Large intestine (tissue), 3 donors: ENCODE data around the gene UBE4B. TPM values are rescaled to one million over a fixed set of nuclear protein-coding genes. Genes with fewer than 3 reads are reported as not detected.
"Not testable (repeated sequence)": the region's sequence is repeated elsewhere in the genome, so short reads cannot be mapped to it uniquely, and the experiment has no call there.

ENCODE experiments used
- DNase-seq, 2 donors: peaks; one replicate each; pipeline versions ENCODE4 v3.0.0 to v3.0.0-alpha.2; 2013
- H3K27ac ChIP-seq: one replicate; pipeline ENCODE4 v1.5.1; 2013; ENCODE audit warnings: low read length
- H3K27me3 ChIP-seq: 2 replicates; pipeline ENCODE4 v1.6.1; 2013; ENCODE audit warnings: low read length; ENCODE audit not compliant: control insufficient read depth, insufficient read depth
- H3K36me3 ChIP-seq: 2 replicates; pipeline ENCODE4 v1.6.1; 2013; ENCODE audit warnings: low read length; ENCODE audit not compliant: control insufficient read depth, insufficient read depth
- H3K4me1 ChIP-seq: one replicate; pipeline ENCODE4 v1.6.1; 2013; ENCODE audit warnings: low read length; ENCODE audit not compliant: control insufficient read depth, insufficient read depth
- H3K4me3 ChIP-seq: one replicate; pipeline ENCODE4 v1.5.1; 2013; ENCODE audit warnings: low read length
- H3K9me3 ChIP-seq: one replicate; pipeline ENCODE4 v1.6.1; 2013; ENCODE audit warnings: mild to moderate bottlenecking, low read depth, low read length, moderate library complexity; ENCODE audit not compliant: control insufficient read depth
- WGBS: methylation state at CpG from one replicate; pipeline ENCODE4 v1.1.5; 2013; ENCODE audit warnings: low lambda C conversion rate; ENCODE audit not compliant: insufficient coverage; 5-methylcytosine and 5-hydroxymethylcytosine counted together
- polyA plus RNA-seq: library from polyadenylated mRNA; unstranded; fragments of 120-200 nt; gene quantifications from one replicate; pipeline ENCODE4 v1.2.1, GENCODE V29; 2013

The UBE4B gene
- polyA plus RNA-seq, 1 donor, result 49.1 TPM

DNA sequence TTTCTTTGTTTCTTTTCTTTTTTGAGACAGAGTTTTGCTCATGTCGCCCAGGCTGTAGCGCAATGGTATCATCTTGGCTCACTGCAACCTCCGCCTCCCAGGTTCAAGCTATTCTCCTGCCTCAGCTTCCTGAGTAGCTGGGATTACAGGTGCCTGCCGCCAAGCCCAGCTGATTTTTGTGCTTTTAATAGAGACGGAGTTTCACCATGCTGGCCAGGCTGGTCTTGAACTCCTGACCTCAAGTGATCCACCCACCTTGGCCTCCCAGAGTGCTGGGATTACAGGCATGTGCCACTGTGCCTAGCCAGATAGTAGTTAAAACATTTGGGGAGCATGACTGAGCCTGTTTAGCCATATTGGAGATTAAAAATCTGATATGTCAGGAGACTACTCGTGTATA lies 187.9 kb downstream of the UBE4B start:
- H3K4me3 ChIP-seq, H3K27me3 ChIP-seq, DNase-seq: not testable (repeated sequence)

DNA sequence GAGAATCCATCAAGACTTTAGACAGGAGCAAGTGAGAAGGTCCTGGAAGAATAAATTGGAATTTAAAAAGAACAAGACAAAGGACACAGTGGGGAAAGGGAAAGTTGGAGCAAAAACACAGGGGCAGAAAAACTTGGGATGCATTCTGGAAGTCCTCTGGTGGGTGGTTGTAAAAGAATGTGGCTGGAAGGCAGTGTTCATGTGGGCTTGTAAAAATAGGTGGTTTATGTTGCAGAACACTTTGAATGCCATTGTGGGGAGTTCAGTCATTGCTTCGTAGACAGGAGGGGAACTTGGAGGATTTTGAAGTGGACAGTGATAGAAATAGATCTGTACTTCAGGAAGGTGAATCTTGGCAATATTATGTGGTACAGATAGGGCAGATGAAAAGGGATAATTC lies 192.8 kb downstream of the UBE4B start:
- no peaks in the 10 kb centered on the region for H3K4me1 ChIP-seq
- no peaks in the 10 kb centered on the region for H3K9me3 ChIP-seq
- H3K36me3 ChIP-seq, result no peaks in the 10 kb centered on the region
- H3K27me3 ChIP-seq, result no peaks in the 10 kb centered on the region
- H3K4me3 ChIP-seq, result no peak overlapping the region
- 50% methylated on average over 1 of the region's 1 CpG for WGBS
- no peak for DNase-seq
- no peak overlapping the region for H3K27ac ChIP-seq

More for the DNA sequence above, 187.9 kb downstream of the UBE4B start:
- H3K4me1 ChIP-seq, H3K27ac ChIP-seq, H3K36me3 ChIP-seq, H3K9me3 ChIP-seq: not testable (repeated sequence)
- WGBS, result 100% methylated on average over 1 of the region's 6 CpGs

DNA sequence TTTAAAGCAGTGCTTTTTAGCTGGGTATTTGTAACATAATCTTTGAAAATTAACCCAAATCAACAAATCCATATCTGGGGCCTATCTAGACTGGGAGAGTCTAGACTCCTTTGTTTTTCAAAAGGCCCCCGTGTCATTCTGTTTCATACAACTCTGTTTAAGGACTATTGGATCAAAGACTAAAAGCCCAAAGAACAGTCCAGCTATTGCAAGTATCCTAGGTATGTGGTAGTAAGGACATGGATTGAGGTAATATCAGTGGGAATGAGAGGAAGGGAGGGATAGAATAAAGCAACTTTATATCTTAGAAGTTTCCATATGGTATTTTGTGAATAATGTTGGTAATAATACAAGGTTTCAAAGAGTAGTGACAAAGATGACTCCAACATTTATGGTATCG lies 195.8 kb downstream of the UBE4B start:
- Histone ChIP-seq H3K9me3 (no peaks in the 10 kb centered on the region), H3K4me1 (no peaks in the 10 kb centered on the region), H3K27me3 (no peaks in the 10 kb centered on the region), H3K36me3 (peaks cover 4% of the 10 kb centered on the region), H3K27ac (no peak overlapping the region), H3K4me3 (no peak overlapping the region)
- 100% methylated on average over 1 of the region's 2 CpGs for WGBS
- no peak for DNase-seq

DNA sequence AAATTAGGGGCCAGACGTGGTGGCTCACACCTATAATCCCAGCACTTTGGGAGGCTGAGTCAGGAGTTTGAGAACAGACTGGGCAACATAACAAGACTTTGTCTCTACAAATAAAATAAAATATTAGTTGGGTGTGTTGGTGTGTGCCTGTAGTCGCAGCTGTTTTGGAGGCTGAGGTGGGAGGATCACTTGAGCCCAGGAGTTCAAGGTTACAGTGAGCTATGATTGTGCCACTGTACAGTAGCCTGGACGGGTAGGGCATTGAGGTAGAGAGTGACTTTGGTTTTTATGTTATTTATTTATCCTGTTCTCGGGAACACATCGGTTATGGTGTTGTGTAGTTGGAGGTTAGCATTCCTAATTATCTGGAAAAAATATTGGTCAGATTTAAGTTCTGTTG lies 197.1 kb downstream of the UBE4B start:
- 100% methylated on average over 2 of the region's 5 CpGs for WGBS
- no peaks in the 10 kb centered on the region for H3K27me3 ChIP-seq
- H3K4me3 ChIP-seq, result no peak overlapping the region
- H3K4me1 ChIP-seq, result no peaks in the 10 kb centered on the region
- H3K27ac ChIP-seq, result no peak overlapping the region
- H3K9me3 ChIP-seq, result no peaks in the 10 kb centered on the region
- peaks cover 5% of the 10 kb centered on the region for H3K36me3 ChIP-seq
- no peak for DNase-seq

Other genes with a start within 250 kb of the UBE4B start
- 66.2 TPM for gene CLSTN1, start 209.0 kb upstream of the UBE4B start, polyA plus RNA-seq
- 21.6 TPM for gene CTNNBIP1, start 122.7 kb upstream of the UBE4B start, polyA plus RNA-seq
- 59.0 TPM for gene LZIC, start 89.6 kb upstream of the UBE4B start, polyA plus RNA-seq
- 15.2 TPM for gene NMNAT1, start 89.5 kb upstream of the UBE4B start, polyA plus RNA-seq
- gene RBP7, start 35.7 kb upstream of the UBE4B start, polyA plus RNA-seq, result 3.3 TPM
- gene KIF1B, start 177.6 kb downstream of the UBE4B start, polyA plus RNA-seq, result 23.8 TPM